Embryonic facial prominence (tissue), 1 donor: ENCODE results near the gene COL19A1.
"Not testable (repeated sequence)": the region's sequence is repeated elsewhere in the genome, so short reads cannot be mapped to it uniquely, and the experiment has no call there.

Experiments
- DNase-seq: peaks from one replicate; pipeline ENCODE4 v3.0.0-alpha.2; 2016; ENCODE audit errors: extremely low spot score

COL19A1 gene

DNA sequence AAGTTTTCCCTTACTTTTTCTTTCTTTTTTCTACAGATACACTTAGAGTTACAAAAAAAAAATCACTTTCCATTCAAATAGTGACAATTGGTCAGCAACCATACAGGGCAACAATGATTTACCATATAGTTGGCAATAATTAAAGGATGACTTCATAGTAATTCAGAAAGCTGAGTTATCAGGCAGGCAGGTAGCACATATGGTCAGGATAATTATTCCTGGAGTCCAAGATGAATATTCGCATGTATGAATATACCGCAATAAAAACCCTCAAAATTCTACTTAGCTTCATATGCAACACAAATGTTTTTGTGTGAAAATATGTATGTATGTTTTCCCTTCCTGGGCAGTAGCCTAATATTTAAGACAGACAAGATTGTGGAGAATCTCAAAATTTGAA, 34.5 kb downstream of the COL19A1 start:
- no peak for DNase-seq

GRCh38 chr6:69901361-69901760, 35.0 kb downstream of the COL19A1 start:
- DNase-seq: no peak

GRCh38 chr6:69907981-69908498, 41.7 kb downstream of the COL19A1 start:
- DNase-seq: no peak

- DNase-seq: no peak
These were observed 47.0 kb downstream of the COL19A1 start for GRCh38 chr6:69913361-69913760.

- DNase-seq: no peak
These were observed 47.7 kb downstream of the COL19A1 start for GRCh38 chr6:69914015-69914485.

DNA sequence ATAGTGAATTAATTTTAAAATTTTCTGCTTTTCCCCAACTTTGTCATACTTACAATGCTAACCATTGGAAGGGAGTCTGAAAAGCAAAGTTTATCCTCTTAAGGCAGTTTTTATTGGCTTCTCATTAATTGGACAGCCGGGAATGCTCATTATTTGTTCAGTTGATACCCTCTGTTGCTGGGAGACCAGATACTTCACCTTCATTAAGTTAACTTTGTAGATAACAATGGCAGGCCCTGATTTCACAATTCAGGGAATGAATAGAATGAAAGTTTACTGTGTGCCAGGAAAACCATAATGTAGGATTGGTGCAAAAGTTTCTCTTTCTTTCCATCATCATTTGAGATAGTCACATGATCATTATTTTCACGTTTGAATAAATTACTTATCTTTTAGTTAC, 49.0 kb downstream of the COL19A1 start:
- no peak for DNase-seq

DNA sequence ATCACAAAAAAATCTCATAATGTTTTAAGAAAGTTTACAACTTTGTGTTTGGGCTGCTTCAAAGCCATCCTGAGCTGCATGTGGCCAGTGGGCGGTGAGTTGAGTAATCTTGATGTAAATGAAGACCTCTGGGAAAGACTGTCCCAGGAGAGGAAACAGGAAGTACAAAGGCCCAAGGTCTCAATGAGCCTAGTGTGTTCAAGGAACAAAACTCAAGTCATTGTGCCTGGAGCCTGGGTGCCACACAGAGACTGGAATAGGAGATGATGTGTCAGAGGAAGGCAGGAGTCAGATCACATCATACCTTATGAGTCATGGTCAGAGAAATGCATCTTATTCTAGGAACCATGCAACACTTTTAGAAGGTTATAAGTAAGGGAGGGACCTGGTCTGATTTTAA, 51.5 kb downstream of the COL19A1 start:
- no peak for DNase-seq

DNA sequence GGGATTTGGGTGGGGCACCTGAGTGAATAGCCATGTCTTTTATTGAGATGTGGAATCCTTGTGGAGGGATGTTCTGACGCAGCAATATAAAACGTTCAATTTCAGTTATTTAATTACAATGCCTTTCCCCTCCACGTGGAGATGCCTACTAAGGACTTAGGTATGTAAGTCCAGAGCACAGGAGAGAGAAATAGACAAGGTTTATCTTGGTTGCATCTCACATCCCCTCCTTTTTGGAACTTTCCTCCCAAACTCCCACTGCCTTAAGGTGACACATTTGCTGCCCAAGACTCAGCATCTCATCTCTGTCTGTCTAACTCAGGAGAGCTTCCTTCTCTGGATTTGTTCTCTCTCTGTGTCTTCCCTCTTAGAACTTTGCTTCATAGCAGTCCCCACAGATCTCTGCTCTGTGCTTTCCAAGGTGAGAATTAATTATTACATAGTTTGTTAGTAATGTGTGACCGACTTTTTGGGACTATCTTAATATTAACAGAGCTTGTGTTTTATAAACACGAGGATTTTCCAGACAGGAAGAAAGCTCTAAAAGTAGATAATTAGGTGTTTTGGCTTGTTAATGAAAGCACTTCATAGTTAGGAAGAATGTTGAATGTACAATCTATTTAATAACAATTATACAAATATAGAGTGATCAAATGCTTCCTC, 52.6 kb downstream of the COL19A1 start:
- DNase-seq: no peak

DNA sequence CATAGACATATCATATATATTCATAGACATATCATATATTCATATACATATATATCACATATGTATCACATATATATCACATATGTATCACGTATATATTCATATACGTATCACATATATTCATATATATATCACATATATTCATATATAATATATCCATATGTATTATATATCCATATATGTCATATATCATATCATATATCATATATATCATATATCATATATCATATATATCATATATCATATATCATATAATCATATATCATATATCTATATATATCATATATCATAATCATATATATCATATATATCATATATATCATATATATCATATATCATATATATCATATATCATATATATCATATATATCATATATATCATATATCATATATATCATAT, 54.7 kb downstream of the COL19A1 start:
- not testable (repeated sequence) for DNase-seq

DNA sequence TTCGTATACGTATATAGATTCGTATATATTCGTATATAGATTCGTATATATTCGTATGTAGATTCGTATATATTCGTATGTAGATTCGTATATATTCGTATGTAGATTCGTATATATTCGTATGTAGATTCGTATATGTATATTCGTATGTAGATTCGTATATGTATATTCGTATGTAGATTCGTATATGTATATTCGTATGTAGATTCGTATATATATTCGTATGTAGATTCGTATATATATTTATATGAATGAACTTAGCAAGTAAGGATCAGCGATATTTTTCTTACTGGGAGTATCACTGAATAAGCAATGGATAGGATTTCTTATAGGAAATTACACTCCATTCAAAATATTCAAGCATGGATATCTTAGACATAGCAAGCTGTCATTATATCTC, 55.3 kb downstream of the COL19A1 start:
- DNase-seq: not testable (repeated sequence)

DNA sequence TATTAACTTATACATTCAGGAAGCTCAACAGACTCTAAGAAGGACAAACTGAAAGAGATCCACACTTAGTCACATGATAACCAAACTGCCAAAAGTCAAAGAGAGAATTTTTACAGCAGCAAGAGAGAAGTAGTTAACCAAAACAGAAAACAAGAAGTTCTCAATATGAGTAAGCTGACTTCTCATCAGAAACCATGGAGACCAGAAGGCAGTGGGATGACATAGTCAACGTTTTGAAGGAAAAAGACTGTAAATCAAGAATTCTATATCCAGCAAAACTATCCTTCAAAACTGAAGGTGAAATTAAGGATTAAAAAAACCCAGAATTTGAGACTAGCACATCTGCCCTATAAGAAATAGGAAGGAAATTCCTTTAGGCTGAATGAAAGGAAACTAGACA, 60.4 kb downstream of the COL19A1 start:
- no peak for DNase-seq

DNA sequence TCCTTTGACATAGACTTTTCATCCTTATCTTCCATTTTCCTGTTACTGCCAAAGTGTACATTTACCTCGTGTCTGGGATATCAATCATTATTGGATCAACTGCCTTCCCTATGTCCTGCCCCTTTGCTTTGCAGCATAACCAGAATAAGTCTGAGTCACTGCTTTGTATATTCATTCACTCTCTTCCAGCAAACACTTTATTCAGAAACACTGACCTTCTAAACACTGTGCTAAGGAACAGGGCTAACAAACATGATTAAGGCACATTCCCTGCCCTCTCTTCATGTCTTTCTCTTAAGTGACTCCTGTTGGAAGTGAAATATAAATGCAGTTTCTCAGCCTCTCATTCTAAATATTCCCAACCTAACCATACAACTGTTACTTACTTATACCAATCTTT, 66.9 kb downstream of the COL19A1 start:
- DNase-seq: no peak

- DNase-seq: no peak
These were observed 68.7 kb downstream of the COL19A1 start for GRCh38 chr6:69935079-69935478.

GRCh38 chr6:69936674-69937363, 70.5 kb downstream of the COL19A1 start:
- DNase-seq: no peak

DNA sequence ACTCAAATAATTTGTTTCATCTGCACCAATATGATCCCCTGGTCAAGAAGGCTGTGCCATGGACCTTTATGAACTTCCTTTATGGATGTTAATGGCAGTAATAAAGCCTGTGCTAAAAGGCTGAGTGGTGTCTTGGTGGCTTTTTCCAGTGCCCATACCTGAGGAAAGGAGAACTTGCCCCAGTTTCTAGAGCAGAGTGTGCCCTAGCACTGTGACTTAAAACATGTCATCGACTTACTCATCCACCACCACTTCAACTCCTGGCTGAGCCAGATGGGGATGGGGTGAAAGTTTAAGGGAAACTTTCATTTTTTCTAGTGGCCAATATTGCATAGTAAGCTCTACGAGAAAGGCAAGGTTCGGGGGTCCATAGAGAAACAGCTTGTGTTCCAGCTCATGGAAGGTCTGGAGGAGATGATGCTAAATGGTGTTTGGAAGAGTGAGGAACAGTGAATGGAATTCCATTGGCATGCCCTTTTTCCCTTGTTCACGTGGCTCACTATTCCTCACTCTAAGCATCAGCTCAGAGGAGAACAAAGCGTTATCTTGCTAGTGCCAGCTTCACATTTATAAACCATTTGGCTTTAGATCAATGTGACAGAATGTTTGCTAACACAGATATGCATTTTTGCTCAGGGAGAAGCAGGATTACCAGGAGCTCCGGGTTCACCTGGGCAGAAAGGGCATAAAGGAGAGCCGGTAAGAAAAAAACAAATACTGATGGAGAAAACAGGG, 71.2 kb downstream of the COL19A1 start:
- no peak for DNase-seq

GRCh38 chr6:69942485-69942884, 76.1 kb downstream of the COL19A1 start:
- no peak for DNase-seq

GRCh38 chr6:69945192-69945591, 78.8 kb downstream of the COL19A1 start:
- DNase-seq: no peak

GRCh38 chr6:69948479-69949114, 82.2 kb downstream of the COL19A1 start:
- DNase-seq: no peak

- no peak for DNase-seq
These were observed 87.1 kb downstream of the COL19A1 start for GRCh38 chr6:69953491-69953890.

DNA sequence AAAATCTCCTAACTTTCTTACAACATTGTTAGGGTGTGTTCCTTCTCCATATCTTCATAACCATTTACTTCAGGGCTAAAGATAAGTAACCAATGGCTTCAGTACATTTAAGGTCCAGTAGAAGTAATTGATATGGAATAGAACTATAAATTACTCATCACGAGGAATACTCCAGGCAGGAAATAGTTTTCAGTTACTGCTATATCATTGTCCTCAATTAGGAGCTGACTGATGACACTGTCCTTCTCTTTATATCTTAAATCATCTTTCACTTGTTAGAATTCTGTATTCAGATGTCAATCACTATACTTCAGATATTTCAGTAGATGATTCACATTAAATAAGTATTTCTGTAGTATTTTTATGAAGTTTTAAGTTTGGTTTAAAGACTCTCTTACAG, 88.4 kb downstream of the COL19A1 start:
- no peak for DNase-seq

GRCh38 chr6:69957985-69958559, 91.7 kb downstream of the COL19A1 start:
- DNase-seq: no peak

DNA sequence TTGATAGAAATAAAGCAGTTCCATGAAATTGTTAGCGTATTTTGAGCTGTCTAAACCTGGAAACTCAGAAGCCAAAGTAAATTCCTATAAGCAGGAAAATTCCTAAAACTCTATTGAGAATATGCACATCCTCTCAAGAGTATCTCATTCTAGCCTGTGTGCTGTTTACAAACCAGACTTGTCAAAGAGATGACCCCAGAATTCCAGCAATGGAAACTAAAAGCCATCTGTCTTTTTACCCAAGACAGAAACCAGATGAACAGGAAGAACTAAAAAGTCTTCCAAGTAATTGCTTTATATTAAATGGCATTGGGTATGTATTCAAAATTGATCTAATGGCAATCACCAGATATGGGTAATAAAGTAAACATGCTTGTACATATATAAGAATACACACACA, 92.6 kb downstream of the COL19A1 start:
- DNase-seq: no peak
